ENCODE data around the gene SRD5A3. TPM values are rescaled to one million over a fixed set of nuclear protein-coding genes. Genes with fewer than 3 reads are reported as not detected.

The SRD5A3 gene
- total and polyA plus RNA-seq, 2 donors (not counting 3 experiments of a cell fraction or from before 2014, with no cell fraction given), result 23.6 to 24.3 TPM

DNA sequence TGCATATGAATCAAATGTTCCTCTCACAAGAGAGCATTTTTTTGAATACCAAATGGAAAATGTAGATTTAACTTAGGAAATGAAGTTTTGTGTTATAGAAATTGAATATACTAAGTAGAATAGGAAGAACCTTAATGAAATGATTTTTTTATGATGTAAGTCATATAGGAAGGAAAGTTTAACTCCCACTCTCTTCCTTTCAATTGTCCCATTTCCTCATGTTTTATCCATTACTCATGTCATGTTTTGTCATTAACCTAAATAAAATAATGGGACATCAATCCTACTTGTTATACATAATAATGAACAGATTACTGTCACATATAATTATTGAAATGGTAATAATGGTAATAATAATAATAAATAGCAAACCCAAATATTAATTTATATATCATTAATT lies 22.7 kb upstream of the SRD5A3 start:
- no peaks in the 10 kb centered on the region for H3K27me3 ChIP-seq (ENCODE audit: control insufficient read depth in 2 of 2, insufficient read depth in 2 of 2, low read length in 2 of 2)
- intact Hi-C loops (cut with micrococcal nuclease) (loop anchor here (2.0 to 5.0 kb wide), 3 partner anchors 256 to 1001 kb away; no protein-coding TSS in a partner anchor), dilution Hi-C loops (cut with MboI; ENCODE audit: extremely low pct_ligation_motif_present, low sequenced_read_pairs) (loop anchor here (25.0 kb wide), 1 partner anchor 336 kb away; no protein-coding TSS in a partner anchor)
- H3K9ac ChIP-seq (replicated peaks; ENCODE audit: extremely low read depth, insufficient read depth, low read length), result no peak overlapping the region
- DNase-seq (ENCODE audit: low read depth, low spot score) (peak; percentile 46), FAIRE-seq (no peak)
- peaks cover 37% of the 10 kb centered on the region for H3K4me1 ChIP-seq (ENCODE audit: control insufficient read depth, extremely low read depth, insufficient read depth, low read length)
- BruUV-seq (replicated peaks), result no TSS peak
- CTCF ChIA-PET, result interaction anchor here (1.0 to 6.5 kb wide), 12 partner anchors 11 to 352 kb away, joined by 3 to 85 read pairs (median 13); partner anchors contain the start of genes KDR and SRD5A3
- H3K9me1 ChIP-seq (replicated peaks; ENCODE audit: control insufficient read depth, extremely low read depth, insufficient read depth, low read length), result no peaks in the 10 kb centered on the region
- H3K27ac ChIP-seq (ENCODE audit: insufficient read depth, low read depth, low read length), result peak overlapping the region; percentile 55
- H3K4me3 ChIP-seq (replicated peaks in 1 of 3; ENCODE audit: insufficient read depth in 1 of 3, low read depth in 1 of 3, low read length in 3 of 3), result no peak overlapping the region
- no peaks in the 10 kb centered on the region for H3K36me3 ChIP-seq (ENCODE audit: control insufficient read depth in 2 of 2, extremely low read depth in 1 of 2, insufficient read depth in 2 of 2, low read length in 2 of 2)
- H4K20me1 ChIP-seq (replicated peaks; ENCODE audit: control insufficient read depth, extremely low read depth, insufficient read depth, low read length), result no peaks in the 10 kb centered on the region
- no peak overlapping the region for H2AFZ ChIP-seq (ENCODE audit: low read depth, low read length)
- H3K79me2 ChIP-seq (ENCODE audit: control insufficient read depth, insufficient read depth, low read length), result no peaks in the 10 kb centered on the region
- H3K4me2 ChIP-seq (ENCODE audit: insufficient read depth, low read length), result peak overlapping the region; percentile 76
- H3K9me3 ChIP-seq (replicated peaks; ENCODE audit: control insufficient read depth, insufficient read depth, low read length), result no peaks in the 10 kb centered on the region
- TF ChIP-seq MYC (IDR thresholded peaks at IDR 0.05; ENCODE audit: low read depth, low read length), result no peak
- peak; percentile 74 for TF ChIP-seq JUN (IDR thresholded peaks at IDR 0.05; ENCODE audit: borderline replicate concordance, insufficient read depth, insufficient read length, low read depth)
- TF ChIP-seq, protein P1, sequence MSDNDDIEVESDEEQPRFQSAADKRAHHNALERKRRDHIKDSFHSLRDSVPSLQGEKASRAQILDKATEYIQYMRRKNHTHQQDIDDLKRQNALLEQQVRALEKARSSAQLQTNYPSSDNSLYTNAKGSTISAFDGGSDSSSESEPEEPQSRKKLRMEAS (IDR thresholded peaks at IDR 0.05; ENCODE audit: insufficient read depth, insufficient read length), result no peak
- TF ChIP-seq GATA2 (IDR thresholded peaks at IDR 0.05; ENCODE audit: insufficient read depth, insufficient read length, low read depth, low read length), result no peak
- TF ChIP-seq POLR2A (IDR thresholded peaks at IDR 0.05; ENCODE audit: low read depth, low read length), result no peak
- TF ChIP-seq POLR2AphosphoS5 (IDR thresholded peaks at IDR 0.05; ENCODE audit: insufficient read depth, low read depth, low read length), result no peak
- no peak for TF ChIP-seq EZH2 (IDR thresholded peaks at IDR 0.05; ENCODE audit: borderline replicate concordance, low read depth, low read length, severe bottlenecking)
- TF ChIP-seq CTCF (IDR thresholded peaks at IDR 0.05; ENCODE audit: extremely low read depth in 1 of 2, insufficient read depth in 1 of 2, low read depth in 1 of 2, low read length in 2 of 2), result no peak
- peak; percentile 68 for TF ChIP-seq FOS (IDR thresholded peaks at IDR 0.05; ENCODE audit: borderline replicate concordance, insufficient read depth, low read length)
- POLR2A ChIA-PET, result no interaction called here
